Erythroblast (primary cell): ENCODE results near the gene ACER3.

ENCODE experiments used
- GATA1 ChIP-seq: IDR thresholded peaks from 2 replicates; pipeline ENCODE4 v1.6.1; 2011; ENCODE audit warnings: low read depth, mild to moderate bottlenecking, control low read depth, low read length, moderate library complexity
- POLR2A ChIP-seq: IDR thresholded peaks from 2 replicates; pipeline ENCODE4 v1.6.1; 2011; ENCODE audit warnings: mild to moderate bottlenecking, low read length

DNA sequence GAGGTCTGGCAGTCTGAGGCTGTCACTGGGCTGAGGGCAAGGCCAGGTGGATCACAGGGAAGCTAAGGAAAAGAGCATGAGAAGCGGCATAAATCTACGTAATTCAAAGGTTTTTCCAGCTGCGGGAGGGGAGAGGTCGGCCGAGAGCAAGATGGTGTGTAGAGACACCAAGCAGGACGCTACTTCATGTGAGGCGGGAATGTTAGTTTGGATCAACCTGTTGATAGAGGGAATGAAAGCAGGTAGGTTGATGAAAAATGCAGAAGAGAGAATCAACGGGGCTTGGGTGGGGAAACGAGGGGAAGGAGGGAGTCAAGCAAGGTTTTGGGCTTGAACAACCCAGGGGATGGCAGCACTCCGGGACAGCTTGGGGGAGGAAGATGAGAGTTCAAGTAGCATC is 176.3 kb downstream of the ACER3 start:
- TF ChIP-seq POLR2A (no peak), GATA1 (no peak)
